GM12864 (cell line): ENCODE measurements around the gene ZNF91.

ENCODE experiments used
- DNase-seq: peaks from one replicate; pipeline ENCODE4 v3.0.0-alpha.2; 2011; ENCODE audit warnings: low read depth
- H3K4me3 ChIP-seq: 2 replicates; pipeline ENCODE4 v1.5.1; 2011; ENCODE audit warnings: mild to moderate bottlenecking, low read depth, low read length, control low read depth
- CTCF ChIP-seq: IDR thresholded peaks from 2 replicates; pipeline ENCODE4 v1.5.1; 2011; ENCODE audit warnings: low read depth, mild to moderate bottlenecking, moderate library complexity, low read length, control low read depth, inconsistent platforms; ENCODE audit errors: missing control alignments

The ZNF91 gene

GRCh38 chr19:23318143-23318542 is 77.1 kb downstream of the ZNF91 start:
- no peak overlapping the region for H3K4me3 ChIP-seq
- TF ChIP-seq CTCF = no peak
- DNase-seq = no peak

- H3K4me3 ChIP-seq = no peak overlapping the region
- DNase-seq = no peak
- TF ChIP-seq CTCF = no peak
Measured at GRCh38 chr19:23315286-23315685, 80.0 kb downstream of the ZNF91 start.

DNA sequence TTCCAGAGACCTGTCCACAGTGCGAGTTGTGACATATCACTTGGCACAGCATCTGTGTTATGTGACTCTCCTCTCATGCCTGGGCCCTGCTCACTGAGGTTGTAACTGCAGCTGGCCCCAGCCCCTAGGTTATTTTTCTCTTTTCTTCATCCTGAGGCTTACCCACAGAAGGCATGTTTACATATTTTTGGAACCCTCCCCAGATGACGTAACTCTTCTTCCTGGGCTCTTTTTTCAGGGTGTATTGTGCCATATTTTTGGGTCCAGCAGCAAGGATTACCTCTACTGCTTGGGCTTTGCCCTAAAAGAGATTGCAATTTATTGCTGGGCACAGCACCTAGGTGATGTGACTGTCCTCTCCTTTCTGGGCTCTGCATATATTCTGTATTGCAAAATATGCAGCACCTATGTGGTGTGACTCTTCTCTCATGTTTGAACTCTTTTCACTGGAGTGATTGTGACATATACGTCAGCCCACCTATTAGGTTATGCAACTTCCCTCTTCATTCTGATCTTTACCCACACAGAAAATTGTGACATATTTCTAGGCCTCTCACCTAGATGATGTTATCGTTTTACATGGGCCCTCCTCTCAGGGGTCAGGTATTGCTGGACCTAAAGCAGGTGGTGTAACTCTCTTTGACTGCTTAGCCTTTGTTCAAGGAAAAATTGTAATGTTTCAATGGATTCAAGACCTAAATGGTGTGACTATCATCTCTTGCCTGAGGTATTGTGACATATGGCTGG is 80.6 kb downstream of the ZNF91 start:
- DNase-seq = no peak
- TF ChIP-seq CTCF = no peak
- no peak overlapping the region for H3K4me3 ChIP-seq

GRCh38 chr19:23313196-23313595 is 82.1 kb downstream of the ZNF91 start:
- H3K4me3 ChIP-seq = no peak overlapping the region
- no peak for TF ChIP-seq CTCF
- no peak for DNase-seq

GRCh38 chr19:23312515-23312914 is 82.8 kb downstream of the ZNF91 start:
- no peak for TF ChIP-seq CTCF
- DNase-seq = no peak
- H3K4me3 ChIP-seq = no peak overlapping the region

DNA sequence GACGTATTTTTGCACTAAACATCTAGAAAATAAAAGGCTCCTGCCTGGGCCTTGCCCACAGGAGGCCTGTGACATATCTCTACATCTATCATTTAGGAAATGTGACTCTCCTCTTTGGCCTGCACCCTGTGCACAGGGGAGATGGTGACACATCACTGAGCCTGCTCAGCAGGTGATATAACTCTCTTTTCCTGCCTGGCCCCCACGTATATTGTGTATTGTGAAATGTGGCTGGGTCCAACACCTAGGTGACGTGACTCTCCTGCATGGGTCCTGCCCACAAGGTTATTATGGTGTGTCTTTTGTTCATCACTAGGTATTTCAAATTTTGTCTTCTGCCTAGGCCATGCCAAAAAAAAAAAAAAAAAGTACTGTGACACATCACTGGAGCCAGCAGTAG is 83.7 kb downstream of the ZNF91 start:
- no peak for TF ChIP-seq CTCF
- no peak overlapping the region for H3K4me3 ChIP-seq
- no peak for DNase-seq

DNA sequence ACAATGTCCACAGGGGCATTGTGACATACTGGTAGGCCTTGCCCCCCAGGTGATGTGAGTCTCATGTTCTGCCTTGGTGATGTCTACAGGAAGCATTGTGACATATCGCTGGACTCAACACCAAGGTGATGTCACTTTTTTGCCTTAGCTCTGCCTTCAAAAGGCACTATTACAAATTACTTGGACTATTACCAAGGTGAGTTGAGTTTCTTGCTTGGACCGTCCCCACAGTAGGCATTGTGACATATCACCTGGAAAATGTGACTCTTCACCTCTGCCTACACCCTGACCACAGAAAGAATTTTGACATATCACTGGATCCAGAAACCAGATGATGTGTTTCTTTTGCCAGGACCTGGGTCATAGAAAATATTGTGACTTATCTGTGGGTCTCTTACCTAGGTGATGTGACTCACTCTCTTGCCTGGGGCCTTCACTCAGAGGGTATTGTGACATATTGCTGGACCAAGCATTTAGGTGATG is 84.5 kb downstream of the ZNF91 start:
- no peak for DNase-seq
- no peak overlapping the region for H3K4me3 ChIP-seq
- no peak for TF ChIP-seq CTCF
